Stimulated activated CD8-positive, alpha-beta memory T cell treated with anti-CD3 and anti-CD28 coated beads, Interleukin-15, amount 100 ng/mL, for 24 hours (primary cell): ENCODE measurements around the gene ARHGEF28.

ENCODE experiments used
- DNase-seq: peaks from one replicate; pipeline ENCODE4 v3.0.0-alpha.2; 2020; ENCODE audit warnings: low read depth

The ARHGEF28 gene

DNA sequence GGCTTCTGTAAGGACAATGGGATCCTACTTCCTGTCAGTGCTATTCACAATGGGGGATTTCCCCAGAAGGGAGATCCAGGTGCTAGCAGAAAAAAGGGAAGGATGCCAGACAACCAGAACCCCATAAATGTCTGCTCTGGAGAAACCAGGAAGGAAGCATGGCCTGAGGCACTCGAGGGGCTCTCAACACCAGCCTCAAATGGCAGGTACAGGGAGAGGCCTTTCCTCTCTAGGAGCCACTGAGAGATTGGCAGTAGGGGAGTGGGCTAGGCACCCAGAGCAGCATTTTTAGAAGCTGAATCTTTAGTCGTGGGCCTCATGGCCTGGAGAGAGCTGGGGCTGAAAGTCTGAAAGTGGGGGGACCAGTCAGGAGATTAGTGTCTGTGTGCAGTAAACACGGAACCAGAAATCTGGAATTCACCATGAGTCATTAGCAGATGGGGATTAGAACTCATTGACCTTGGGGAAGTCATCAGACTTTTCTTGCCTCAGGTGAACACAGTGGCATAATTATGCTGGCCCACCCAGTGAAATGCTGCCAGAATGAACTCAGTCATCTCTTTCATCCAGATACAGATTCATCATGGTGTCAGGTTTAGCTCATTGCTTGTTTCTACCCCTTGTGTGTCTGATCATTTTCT, 28.3 kb downstream of the ARHGEF28 start:
- DNase-seq = no peak

DNA sequence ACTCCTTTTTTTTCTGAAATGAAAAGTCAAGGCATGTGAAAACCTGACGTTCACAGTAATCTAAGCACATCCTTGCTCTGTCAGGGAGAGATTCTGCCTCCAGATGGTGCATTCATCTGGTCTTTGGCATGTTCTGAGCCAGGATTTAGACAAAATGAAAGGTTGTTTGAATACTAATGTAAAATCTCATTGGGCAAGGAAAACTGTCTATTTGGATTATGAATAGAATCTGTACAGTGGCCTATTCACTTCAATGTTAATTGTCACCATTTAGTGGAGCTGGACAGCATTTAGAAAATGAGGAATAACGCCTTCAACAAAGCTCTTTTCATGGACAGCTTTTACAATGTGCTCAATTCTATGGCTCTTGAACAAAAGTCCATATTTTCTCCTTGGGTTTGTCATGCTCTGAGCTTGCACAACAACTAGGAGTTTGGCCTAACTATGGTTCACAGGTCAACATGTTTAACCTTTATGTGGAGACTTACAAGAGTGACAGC, 28.9 kb downstream of the ARHGEF28 start:
- DNase-seq = no peak

DNA sequence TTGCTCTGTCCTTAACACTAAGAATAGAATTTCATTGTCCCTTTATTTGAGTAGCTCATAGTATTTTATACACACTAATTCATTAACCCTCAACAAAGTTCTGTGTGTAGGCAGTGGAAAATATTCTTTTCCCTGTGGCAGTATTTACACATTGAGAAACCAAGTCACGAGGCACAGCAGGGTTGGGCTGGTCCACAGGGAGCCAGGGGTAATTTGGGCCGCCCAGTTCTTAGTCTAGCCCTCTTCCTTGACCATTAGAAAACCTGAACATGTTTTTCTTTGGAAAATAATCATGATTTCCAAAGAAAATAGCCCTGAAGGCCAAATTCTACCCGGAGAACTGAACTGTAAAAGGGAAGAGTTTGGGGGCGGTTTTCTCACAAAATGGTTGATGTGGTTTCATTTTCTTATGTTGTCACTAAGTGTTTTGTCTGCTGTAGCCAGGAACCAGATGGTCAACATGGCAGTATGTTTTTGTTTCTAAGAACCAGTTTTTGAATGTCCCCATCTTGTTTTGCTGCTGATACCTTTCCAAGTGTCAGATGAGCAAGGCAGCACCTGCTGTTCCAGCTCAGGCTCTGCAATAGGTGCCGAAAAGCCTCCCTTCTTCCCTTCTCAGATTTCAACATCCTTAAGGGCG, 29.6 kb downstream of the ARHGEF28 start:
- no peak for DNase-seq

DNA sequence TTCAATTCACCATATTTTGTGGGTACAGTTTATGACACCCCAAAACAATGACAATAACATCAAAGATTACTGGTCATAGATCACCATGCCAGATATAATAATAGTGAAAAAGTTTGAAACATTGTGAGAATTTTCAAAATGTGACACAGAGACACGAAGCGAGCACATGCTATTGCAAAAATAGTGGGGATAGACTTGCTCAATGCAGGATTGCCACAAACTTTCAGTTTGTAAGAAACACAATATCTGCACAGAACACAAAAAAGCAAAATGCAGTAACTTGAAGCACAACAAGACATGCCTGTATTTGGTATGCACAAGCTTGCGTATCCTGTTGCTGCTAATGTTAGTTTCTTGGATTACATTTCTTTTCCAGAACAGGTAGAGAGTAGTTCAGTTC, 35.8 kb downstream of the ARHGEF28 start:
- no peak for DNase-seq

DNA sequence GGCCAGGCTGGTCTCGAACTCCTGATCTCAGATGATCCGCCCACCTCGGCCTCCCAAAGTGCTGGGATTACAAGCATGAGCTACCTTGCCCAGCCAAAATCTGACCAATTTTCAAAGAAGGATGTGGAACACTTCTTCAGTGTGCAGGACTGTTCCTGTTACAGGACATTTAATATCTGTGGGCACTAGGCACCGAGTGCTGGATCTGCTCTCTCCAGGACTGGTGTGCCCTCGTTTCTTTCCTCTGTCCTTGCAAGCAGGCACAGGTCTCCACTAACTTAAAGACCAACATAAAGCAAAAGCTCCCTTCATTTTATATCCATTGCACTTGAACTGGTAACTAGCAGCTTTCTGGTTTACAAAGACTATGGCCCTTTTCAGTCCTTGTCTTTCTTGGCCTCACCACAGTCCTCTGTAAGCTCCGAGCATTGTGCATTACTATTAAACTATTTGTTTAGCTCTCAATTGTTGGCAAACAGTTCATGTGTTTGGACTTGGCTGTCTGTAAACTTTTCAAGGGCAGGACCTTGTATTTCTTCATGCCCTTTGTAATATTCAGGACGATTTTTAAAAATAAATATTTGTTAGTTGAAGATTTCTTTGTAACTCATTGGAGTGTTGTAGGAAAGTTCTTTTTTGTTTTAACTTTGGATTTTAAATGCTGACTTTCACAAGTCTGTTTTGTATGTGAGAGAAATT, 37.3 kb downstream of the ARHGEF28 start:
- no peak for DNase-seq

DNA sequence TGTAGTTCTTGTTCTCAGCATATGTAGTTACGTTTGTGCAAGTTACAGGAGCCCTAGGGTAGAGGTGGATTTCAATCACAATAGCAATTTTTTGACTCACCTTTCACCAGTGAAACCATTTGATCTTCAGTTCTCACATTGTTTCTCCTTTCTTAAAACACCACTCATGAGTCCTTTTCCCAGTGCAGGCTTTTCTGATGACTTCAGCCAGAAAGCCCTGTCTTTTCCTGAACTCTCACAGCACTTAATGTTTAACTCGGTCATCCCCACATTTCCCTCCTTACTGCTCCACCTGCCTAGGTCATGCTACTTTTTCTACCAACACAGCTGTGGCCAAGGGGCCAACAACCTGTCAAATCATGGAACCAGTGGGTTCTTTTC, 37.9 kb downstream of the ARHGEF28 start:
- no peak for DNase-seq

DNA sequence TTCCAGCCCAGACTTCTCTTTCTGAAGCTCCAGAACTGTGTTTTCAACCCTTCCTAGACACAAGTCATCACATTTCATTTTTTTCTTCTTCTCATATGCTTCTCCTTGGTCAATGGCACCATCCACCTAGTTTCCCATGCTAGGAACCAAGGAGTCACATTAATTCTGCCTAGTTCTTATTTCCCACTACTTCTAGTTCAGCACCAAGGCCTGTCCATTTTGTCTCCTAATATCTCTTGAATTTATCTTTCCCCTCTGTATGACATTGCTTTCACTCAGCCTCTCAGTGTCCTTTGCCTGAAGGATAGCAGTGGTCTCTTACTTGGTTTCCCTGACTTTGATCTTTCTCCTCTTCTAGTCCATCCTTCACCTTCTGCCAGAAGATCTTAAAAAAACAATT, 38.8 kb downstream of the ARHGEF28 start:
- DNase-seq = no peak

DNA sequence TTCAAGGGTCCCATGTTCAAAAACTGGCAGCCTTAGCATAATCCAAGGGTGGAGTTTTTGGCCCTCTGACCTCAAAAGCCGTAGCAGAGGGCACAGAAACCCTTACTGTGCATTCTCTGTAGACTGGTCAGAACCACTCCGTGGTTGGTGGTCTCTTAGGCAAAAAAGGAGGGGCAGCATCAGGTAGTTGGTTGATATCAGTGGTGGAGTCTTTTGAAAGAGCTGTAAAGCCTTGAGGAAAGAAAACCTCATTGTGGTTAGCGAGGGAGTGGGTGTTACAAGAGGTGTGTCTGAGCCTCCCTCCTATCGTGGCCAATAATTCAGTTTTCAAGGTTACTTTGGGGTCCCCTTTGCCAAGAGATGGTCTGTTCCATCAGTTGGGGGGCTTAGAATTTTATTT, 40.9 kb downstream of the ARHGEF28 start:
- DNase-seq = no peak

DNA sequence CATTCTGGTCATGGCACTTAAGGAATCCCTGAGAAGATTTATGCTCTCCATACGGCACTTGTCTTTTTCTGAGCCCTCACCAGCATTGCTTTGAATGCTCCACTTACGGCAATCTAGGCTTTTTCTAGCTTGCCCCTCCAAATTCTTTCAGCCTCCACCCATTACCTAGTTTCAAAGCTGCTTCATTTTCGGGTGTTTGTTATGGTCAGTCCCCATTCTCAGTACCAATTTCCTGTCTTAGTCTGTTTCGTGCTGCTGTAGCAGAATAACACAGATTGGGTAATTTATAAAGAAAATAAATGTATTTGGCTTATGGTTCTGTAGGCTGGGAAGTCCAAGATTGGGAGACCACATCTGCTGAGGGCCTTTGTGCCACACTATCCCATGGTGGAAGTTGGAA, 42.0 kb downstream of the ARHGEF28 start:
- no peak for DNase-seq

DNA sequence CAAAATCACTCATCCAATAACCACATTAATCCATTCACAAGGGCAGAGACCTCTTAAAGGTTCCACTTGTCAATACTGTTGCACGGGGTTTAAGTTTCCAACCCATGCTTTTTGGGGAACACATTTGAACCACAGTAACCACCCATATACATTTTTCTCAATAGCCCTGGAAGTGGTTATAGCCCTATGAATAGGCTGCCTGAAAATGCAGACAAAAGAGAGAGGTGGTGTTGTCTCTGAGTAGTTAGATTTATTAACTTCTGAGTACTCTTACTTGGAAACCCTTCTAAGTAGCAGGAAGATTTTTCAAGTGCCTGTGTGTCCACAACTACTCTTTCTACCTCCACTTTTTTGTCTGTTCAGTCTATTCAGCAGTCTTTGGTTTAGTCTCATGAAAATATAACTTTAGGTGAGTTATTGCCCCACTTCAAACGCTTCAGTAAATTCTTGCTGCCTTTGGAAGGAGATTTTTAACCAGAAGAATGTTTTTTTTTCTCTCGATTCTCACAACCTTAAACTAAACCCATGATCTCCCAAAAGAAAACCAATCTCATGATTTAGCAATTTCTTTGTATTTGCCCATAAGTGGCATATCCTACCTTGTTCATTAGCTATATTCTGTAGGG, 42.6 kb downstream of the ARHGEF28 start:
- no peak for DNase-seq

DNA sequence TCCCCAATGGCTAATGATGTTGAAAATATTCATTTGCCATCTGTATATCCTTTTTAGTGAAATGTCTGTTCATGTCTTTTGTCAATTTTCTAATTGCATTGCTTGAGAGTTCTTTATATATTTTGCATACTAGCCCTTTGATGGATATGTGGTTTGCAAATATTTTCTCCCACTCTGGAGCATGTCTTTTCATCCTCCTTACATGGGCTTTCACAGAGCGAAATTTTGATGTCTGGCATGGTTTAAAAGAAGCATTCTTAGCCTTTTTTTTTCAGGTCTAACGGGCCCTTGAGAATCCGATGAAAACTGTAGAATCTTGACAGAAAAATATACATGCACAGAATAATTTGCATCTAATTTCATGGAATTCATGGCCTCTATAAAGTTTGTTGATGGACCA, 44.7 kb downstream of the ARHGEF28 start:
- no peak for DNase-seq

DNA sequence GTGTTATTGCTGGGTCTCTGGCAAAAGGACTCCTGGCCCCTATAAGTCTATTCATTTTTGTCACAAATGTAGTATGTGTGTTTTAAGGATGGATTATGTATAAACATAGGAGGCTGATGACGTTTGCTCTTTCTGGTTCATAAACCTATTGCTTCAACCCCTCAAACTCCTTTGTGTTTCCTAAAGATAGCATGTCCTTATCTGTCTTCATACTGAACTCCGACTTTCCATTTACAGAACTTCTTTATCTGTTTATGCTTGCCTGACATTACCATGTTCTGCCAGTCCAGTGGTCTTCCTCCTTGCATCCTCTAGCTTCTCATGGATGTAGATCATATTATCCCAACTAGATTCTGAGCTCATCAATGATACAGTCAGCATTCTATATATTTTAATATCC, 46.1 kb downstream of the ARHGEF28 start:
- DNase-seq = no peak

DNA sequence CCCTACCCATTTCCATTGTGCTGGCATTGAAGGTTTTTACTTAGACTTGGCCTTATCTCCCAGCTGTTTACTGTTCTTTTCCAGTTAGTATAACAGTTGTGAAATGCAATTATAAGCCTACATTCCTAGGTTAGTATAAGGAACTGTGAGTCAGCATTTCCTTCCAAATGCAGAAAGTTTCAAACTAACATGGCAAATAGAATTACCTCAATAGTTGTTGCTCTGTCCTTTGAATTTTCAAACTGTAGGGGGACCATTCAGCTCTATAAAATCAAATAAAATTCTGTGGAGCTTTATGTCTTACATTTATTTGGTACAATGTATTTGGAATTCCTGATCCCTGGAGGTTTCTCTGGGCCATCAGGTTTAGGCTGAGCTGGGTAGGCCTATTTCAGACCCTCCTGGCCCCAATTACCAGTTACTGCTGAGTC, 47.2 kb downstream of the ARHGEF28 start:
- no peak for DNase-seq

DNA sequence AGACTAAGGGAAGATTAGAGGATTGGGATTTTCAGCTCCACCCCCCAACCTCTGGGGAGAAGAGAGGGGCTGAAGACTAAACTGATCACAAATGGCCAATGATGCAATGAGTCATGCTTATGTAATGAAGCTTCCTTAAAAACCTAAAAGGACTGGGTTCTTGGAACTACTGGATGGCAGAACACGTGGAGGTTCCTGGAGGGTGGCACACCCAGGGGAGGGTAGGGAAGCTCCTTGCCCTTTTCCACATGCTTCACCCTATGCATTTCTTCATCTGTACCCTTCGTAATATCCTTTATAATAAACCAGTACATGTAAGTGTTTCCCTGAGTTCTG, 48.6 kb downstream of the ARHGEF28 start:
- DNase-seq = no peak

DNA sequence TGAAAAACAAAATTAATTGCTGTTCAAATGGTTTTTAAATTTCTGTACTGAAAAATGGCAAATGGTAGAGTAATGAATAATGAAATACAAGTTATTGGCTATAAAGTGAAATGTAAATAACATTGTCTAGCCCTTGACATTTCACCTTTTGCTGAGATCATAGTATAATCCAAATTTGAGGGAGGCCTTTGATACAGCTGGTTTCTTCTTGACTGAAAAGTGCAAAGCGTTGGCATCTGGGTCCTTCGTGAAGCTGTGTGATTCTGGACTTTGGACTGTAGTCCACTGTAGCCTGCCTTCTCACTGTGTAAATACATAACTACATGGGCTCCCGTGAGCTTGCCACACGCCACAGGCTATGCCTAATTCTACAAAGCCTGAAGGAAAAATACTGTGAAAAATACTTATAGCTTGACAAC, 52.3 kb downstream of the ARHGEF28 start:
- DNase-seq = no peak

DNA sequence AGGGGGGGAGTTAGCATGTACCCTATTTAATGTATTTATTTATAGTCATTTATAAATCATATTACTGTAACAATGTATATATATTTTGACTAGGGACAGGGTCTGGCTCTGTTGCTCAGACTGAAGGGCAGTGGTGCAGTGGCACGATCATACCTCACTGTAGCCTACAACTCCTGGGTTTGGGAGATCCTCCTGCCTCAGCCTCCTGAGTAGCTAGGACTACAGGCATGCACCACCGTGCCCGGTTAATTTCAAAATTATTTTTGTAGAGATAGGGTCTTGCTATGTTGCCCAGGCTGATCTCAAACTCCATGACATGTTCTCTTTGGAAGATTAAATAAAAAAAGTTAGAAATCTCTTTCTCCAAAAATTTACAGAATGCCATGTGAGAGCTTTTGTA, 52.8 kb downstream of the ARHGEF28 start:
- DNase-seq = no peak

DNA sequence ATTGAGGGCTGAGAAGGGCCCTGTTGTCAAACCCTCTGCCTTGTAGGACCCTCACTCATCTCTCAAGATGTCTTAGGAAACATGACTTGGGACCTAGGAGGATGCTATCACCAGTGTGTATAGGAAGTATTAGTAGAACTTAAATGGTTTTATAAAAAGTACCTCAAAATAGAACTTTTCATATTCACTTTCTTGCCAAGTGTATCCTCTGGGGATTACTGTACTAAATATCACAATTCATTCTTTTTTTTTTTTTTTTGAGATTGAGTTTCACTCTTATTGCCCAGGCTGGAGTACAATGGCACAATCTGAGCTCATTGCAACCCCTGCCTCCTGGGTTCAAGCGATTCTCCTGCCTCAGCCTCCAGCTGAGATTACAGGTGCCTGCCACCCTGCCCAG, 56.2 kb downstream of the ARHGEF28 start:
- no peak for DNase-seq

DNA sequence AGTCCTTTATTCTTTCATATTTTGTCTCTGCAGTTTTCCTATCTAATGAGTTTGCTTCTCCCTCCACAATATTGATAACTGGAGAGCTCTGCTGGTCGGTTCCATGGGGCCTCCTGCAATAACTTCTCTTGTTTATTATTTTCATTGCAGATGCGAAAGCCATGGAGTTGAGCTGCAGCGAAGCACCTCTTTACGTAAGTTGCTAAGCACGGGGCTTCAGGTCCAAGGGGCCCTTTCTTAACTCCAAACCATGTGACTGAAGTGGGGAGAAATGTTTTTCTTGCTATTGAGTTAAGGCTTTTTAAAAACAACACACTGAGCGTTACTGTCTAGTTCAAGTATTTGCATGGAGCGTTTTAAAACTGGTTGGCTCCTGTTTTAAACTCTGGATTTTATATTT, 58.7 kb downstream of the ARHGEF28 start:
- no peak for DNase-seq

DNA sequence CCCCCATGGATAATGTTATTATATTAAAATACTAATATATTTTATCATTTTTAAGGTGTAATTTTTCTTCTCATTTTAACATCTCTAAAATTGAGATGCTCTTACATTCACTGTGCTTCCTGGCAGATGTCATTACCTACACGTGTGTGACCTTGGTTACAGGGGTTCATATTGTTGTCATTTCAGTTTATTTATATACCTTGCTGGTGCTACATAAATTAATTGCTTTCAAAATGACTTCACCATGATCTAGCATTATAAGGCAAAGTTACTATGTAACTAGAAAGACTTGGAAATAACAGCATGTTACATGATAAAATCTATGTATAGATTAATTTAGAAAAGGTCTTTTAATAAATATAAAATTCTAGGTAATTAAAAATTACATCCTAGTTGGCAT, 60.9 kb downstream of the ARHGEF28 start:
- DNase-seq = no peak

DNA sequence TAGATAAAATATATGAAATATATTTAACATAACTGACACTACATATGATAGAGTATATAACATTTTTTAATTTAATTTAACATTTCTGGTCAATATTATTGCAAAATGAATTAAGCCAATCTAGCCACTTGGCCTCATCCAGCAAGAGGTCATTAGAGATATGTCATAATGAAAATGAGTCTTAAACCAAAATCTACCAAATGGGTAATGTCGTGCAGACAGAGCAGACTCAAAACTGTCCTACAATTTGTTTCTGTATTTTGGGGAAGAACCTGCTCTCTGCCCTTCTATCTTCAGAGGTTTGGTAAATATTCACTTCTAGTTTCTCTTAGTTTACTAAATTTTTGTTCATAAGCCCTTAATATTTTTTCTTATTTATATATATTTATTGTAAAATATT, 61.4 kb downstream of the ARHGEF28 start:
- DNase-seq = no peak

DNA sequence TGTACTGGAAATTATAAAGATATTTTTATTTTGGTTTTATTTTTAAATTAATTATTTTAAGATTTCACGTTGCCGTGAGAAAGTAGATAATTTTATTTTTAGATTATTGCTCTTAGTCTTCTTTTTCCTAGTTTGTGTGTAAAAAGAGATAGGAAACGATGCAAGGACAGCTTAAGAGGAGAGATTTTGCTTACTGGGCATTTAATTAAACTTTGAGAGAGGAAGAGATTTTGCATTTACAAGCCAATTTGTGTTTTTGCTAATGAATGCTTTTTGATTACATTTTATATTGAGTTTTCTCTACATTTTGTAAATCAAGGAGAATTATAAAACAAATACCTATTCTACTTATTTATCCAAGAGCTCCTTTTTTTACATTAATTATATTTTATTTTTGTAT, 64.0 kb downstream of the ARHGEF28 start:
- DNase-seq = no peak

DNA sequence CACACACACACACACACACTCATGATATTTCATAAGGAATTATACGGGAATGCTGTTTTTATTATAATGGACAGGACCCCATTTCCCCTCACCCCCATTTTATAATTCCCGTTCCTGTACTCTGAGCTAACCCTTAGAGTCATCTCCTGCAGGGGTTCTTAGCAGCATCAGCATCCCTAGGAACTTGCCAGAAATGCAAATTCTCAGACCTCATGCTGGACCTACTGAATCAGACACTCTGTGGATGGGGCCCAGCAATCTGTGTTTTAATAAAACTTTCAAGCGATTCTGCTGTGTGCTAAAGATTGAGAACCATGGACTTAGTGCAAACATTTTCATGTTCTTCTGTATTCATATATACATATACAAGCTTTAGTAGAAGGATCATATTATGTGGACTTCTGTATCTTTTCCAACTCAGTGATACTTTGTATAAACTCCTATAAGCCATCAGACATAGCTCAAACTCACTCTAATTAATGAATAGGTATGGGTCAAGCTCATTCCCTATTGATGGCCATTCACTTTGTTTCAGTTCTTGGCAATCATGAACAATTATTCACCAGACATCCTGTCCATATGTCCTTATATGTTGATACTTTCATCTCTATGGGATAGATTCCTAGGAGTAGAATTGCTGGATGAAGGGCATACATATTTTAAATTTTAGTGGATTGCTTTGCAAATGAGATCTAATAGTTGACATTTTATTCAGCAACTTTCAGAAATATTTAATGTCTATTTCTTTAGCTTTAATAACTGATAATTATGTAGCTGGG, 65.5 kb downstream of the ARHGEF28 start:
- DNase-seq = no peak
